Progenitor cell of endocrine pancreas (in vitro differentiated cells): Measurements from ENCODE around the gene KCNH1. TPM values are rescaled to one million over a fixed set of nuclear protein-coding genes. Genes with fewer than 3 reads are reported as not detected.
A peak's percentile ranks its signal among the peaks of the same experiment; 100 is the strongest.

Source experiments
- DNase-seq: peaks from one replicate; pipeline ENCODE4 v3.0.0; 2021; ENCODE audit warnings: low spot score; ENCODE audit not compliant: unreplicated experiment
- H3K27ac Mint-ChIP-seq: 2 replicates; pipeline ENCODE4 v1.8.0; 2021; ENCODE audit warnings: mild to moderate bottlenecking, moderate library complexity, mixed read lengths
- H3K27me3 Mint-ChIP-seq: 2 replicates; pipeline ENCODE4 v1.8.0; 2021; ENCODE audit warnings: mixed read lengths
- H3K36me3 Mint-ChIP-seq: 2 replicates; pipeline ENCODE4 v1.8.0; 2022; ENCODE audit warnings: mixed read lengths; ENCODE audit not compliant: insufficient read depth
- H3K4me1 Mint-ChIP-seq: 2 replicates; pipeline ENCODE4 v1.8.0; 2021; ENCODE audit warnings: low read depth, mixed read lengths
- H3K4me3 Mint-ChIP-seq: 2 replicates; pipeline ENCODE4 v1.8.0; 2021; ENCODE audit warnings: low read depth, mild to moderate bottlenecking, moderate library complexity, mixed read lengths
- H3K9me3 Mint-ChIP-seq: 2 replicates; pipeline ENCODE4 v1.8.0; 2021; ENCODE audit warnings: low read depth, mixed read lengths
- CTCF ChIP-seq: fragments of 200-600 bp; sonication (generic); IDR thresholded peaks from one replicate; pipeline ENCODE4 v1.5.0; 2021; ENCODE audit warnings: antibody characterized with exemption, mild to moderate bottlenecking; ENCODE audit not compliant: unreplicated experiment
- total RNA-seq: library from RNA; stranded (reverse); gene quantifications from 2 replicates; pipeline ENCODE4 v1.2.1, GENCODE V29; 2021

KCNH1 gene
- total RNA-seq, 1 donor from 2014 or later: 0.38 TPM

GRCh38 chr1:210695026-210695425, 438.9 kb downstream of the KCNH1 start:
- Mint-ChIP-seq H3K4me1 (no peaks in the 10 kb centered on the region), H3K27me3 (no peaks in the 10 kb centered on the region), H3K27ac (no peak overlapping the region), H3K36me3 (no peaks in the 10 kb centered on the region), H3K4me3 (no peak overlapping the region), H3K9me3 (no peaks in the 10 kb centered on the region)
- TF ChIP-seq CTCF: no peak
- DNase-seq: no peak

- Mint-ChIP-seq H3K4me3 (no peak overlapping the region), H3K27ac (no peak overlapping the region)
- TF ChIP-seq CTCF: no peak
Measured at GRCh38 chr1:210692796-210693195, 441.2 kb downstream of the KCNH1 start.

GRCh38 chr1:210691039-210691610, 442.8 kb downstream of the KCNH1 start:
- Mint-ChIP-seq H3K27ac (peak overlapping the region; percentile 13), H3K9me3 (no peaks in the 10 kb centered on the region), H3K4me1 (no peaks in the 10 kb centered on the region), H3K36me3 (no peaks in the 10 kb centered on the region), H3K27me3 (no peaks in the 10 kb centered on the region), H3K4me3 (no peak overlapping the region)
- TF ChIP-seq CTCF: no peak
- no peak for DNase-seq

More at GRCh38 chr1:210692796-210693195, 441.2 kb downstream of the KCNH1 start:
- no peak for DNase-seq
- H3K27me3 Mint-ChIP-seq: no peaks in the 10 kb centered on the region
- no peaks in the 10 kb centered on the region for H3K36me3 Mint-ChIP-seq
- H3K4me1 Mint-ChIP-seq: no peaks in the 10 kb centered on the region
- no peaks in the 10 kb centered on the region for H3K9me3 Mint-ChIP-seq

GRCh38 chr1:210690236-210690635, 443.7 kb downstream of the KCNH1 start:
- no peak for DNase-seq
- H3K4me3 Mint-ChIP-seq: no peak overlapping the region
- no peaks in the 10 kb centered on the region for H3K9me3 Mint-ChIP-seq
- no peak for TF ChIP-seq CTCF
- H3K4me1 Mint-ChIP-seq: no peaks in the 10 kb centered on the region
- H3K27me3 Mint-ChIP-seq: no peaks in the 10 kb centered on the region
- H3K27ac Mint-ChIP-seq: no peak overlapping the region
- H3K36me3 Mint-ChIP-seq: no peaks in the 10 kb centered on the region

- no peak overlapping the region for H3K4me3 Mint-ChIP-seq
- H3K36me3 Mint-ChIP-seq: no peaks in the 10 kb centered on the region
Measured at GRCh38 chr1:210689826-210690225, 444.1 kb downstream of the KCNH1 start.

More at GRCh38 chr1:210689826-210690225, 444.1 kb downstream of the KCNH1 start:
- no peaks in the 10 kb centered on the region for H3K4me1 Mint-ChIP-seq
- no peak for DNase-seq
- no peak overlapping the region for H3K27ac Mint-ChIP-seq
- no peaks in the 10 kb centered on the region for H3K9me3 Mint-ChIP-seq
- H3K27me3 Mint-ChIP-seq: no peaks in the 10 kb centered on the region
- no peak for TF ChIP-seq CTCF
